Activated CD4-positive, alpha-beta T cell treated with anti-CD3 and anti-CD28 coated beads for 36 hours (primary cell): Measurements from ENCODE around the gene TWIST1. TPM values are rescaled to one million over a fixed set of nuclear protein-coding genes. Genes with fewer than 3 reads are reported as not detected.

Source experiments
- ATAC-seq: fragments of 200-7000 bp; cut with Tn5 transposase; one replicate; pipeline ENCODE4 v1.10.0; 2021; ENCODE audit warnings: mild to moderate bottlenecking, moderate library complexity
- CTCF ChIA-PET: fragments of 350-600 bp; sonication (Branson Sonifier 250); formaldehyde crosslinking; loops from one replicate; lab custom pipeline; 2021; ENCODE audit warnings: antibody characterized with exemption; lab: Charles Lee
- POLR2A ChIA-PET: fragments of 350-600 bp; sonication (Branson Sonifier 250); formaldehyde crosslinking; loops from one replicate; lab custom pipeline; 2021; ENCODE audit warnings: antibody characterized with exemption, inconsistent platforms; lab: Charles Lee
- DNase-seq: peaks from one replicate; pipeline ENCODE4 v3.0.0-alpha.2; 2020
- H3K27ac Mint-ChIP-seq: one replicate; pipeline ENCODE4 v1.8.0; 2021; ENCODE audit warnings: mixed read lengths
- H3K27me3 Mint-ChIP-seq: one replicate; pipeline ENCODE4 v1.8.0; 2021; ENCODE audit warnings: mixed read lengths
- H3K36me3 Mint-ChIP-seq: one replicate; pipeline ENCODE4 v1.8.0; 2021; ENCODE audit warnings: low read depth, mixed read lengths
- H3K4me1 Mint-ChIP-seq: one replicate; pipeline ENCODE4 v1.8.0; 2021; ENCODE audit warnings: mixed read lengths
- H3K4me3 Mint-ChIP-seq: one replicate; pipeline ENCODE4 v1.8.0; 2021; ENCODE audit warnings: mild to moderate bottlenecking, moderate library complexity, mixed read lengths
- H3K9me3 Mint-ChIP-seq: one replicate; pipeline ENCODE4 v1.8.0; 2021; ENCODE audit warnings: low read depth, mixed read lengths
- intact Hi-C, 2 experiments: fragments of 100-400 bp; cut with DNase I in 1 of 2; cut with micrococcal nuclease in 1 of 2; formaldehyde crosslinking; loops; one replicate each; pipeline versions ENCODE4 v1.14.2 to v1.15.1; 2022 to 2024; cut with DNase I, micrococcal nuclease
- total RNA-seq, 2 experiments: library from RNA; stranded (reverse); gene quantifications; one replicate each; pipeline ENCODE4 v1.2.3, GENCODE V29; 2021

The TWIST1 gene
- total RNA-seq, 2 experiments from 2014 or later = 1.2 TPM

DNA sequence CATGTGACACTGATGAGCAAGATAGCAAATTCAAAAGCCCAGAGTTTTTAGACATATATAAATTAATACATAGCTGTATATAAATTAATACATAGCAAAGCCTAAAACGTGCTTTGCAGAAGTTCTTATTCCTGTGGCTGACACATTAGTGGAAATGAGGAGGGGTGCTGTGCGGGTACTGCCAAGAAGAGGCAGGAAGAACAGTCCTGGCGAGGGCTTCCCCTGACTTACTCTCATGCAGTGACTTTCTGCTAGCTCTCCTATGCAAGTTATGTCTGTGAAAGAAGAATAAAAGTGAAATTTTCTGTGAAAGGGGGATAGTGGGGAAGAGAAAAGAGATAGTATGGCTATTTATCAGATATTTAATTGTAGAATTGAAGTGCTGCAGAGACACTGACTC is 27.6 kb downstream of the TWIST1 start:
- Mint-ChIP-seq H3K4me1 (no peaks in the 10 kb centered on the region), H3K27ac (no peak overlapping the region), H3K9me3 (no peaks in the 10 kb centered on the region), H3K36me3 (no peaks in the 10 kb centered on the region), H3K27me3 (no peaks in the 10 kb centered on the region), H3K4me3 (no peak overlapping the region)
- POLR2A ChIA-PET = no interaction called here
- ATAC-seq (no peak), DNase-seq (no peak)
- CTCF ChIA-PET = no interaction called here
- intact Hi-C loops = no loop called here

DNA sequence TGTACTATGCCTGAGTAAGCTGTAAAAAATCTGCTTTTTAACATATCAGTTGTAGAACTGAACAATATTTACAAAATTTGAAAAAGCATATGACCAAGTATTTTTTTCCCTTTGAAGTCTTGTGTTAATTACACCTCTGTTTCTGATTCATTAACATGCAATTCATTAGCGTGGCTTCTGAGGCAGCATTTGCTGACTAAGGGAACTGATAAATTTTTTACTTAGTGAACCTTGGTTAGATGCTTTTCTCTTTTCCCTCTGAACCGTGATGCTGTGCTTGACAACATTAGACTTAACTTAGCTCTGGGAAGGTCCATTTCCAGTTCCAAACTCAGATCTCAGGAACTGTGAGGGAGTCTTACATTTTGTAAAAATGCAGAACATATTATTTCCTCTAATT is 28.1 kb downstream of the TWIST1 start:
- H3K9me3 Mint-ChIP-seq = no peaks in the 10 kb centered on the region
- ChIA-PET CTCF (no interaction called here), POLR2A (no interaction called here)
- no peak overlapping the region for H3K27ac Mint-ChIP-seq
- intact Hi-C loops = no loop called here
- H3K36me3 Mint-ChIP-seq = no peaks in the 10 kb centered on the region
- ATAC-seq (no peak), DNase-seq (no peak)
- no peaks in the 10 kb centered on the region for H3K4me1 Mint-ChIP-seq
- H3K4me3 Mint-ChIP-seq = no peak overlapping the region
- H3K27me3 Mint-ChIP-seq = no peaks in the 10 kb centered on the region

DNA sequence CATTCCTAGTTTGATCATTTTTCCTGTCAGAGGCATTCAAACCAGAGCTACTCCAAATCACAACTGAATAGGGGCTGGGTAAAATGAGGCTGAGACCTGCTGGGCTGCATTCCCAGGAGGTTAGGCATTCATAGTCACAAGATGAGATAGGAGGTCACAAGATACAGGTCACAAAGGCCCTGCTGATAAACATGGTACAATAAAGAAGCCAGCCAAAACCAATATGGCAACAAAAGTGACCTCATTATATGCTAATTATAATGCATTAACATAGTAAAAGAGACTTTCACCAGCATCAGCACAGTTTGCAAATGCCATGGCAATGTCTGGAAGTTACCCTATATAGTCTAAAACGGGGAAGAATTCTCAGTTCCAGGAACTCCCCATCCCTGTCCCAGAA is 37.3 kb downstream of the TWIST1 start:
- Mint-ChIP-seq H3K27me3 (no peaks in the 10 kb centered on the region), H3K9me3 (peaks cover 4% of the 10 kb centered on the region), H3K4me3 (no peak overlapping the region), H3K27ac (no peak overlapping the region), H3K36me3 (no peaks in the 10 kb centered on the region), H3K4me1 (no peaks in the 10 kb centered on the region)
- DNase-seq (no peak), ATAC-seq (no peak)
- POLR2A ChIA-PET = no interaction called here
- intact Hi-C loops = no loop called here
- CTCF ChIA-PET = no interaction called here

DNA sequence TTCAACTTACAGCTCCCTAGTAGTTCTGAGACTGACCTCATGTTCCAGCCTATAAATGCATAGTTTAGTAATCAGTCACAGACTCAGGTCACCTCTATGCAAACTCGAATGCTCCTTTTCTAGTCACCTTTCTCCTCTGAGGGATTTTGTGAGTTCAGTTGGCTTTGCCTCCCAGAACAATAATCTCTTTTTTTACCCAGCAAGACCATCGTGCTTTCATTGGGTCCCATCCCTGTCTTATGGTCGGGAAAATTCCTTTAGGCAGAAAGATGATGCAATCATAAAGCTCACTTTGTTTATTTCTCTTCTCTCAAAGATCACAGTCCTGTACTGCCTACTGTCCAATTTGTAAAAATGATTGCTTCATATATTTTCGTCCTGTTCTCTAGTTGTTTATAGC is 38.4 kb downstream of the TWIST1 start:
- no peaks in the 10 kb centered on the region for H3K36me3 Mint-ChIP-seq
- H3K4me1 Mint-ChIP-seq = no peaks in the 10 kb centered on the region
- H3K27me3 Mint-ChIP-seq = no peaks in the 10 kb centered on the region
- ChIA-PET CTCF (no interaction called here), POLR2A (no interaction called here)
- ATAC-seq (no peak), DNase-seq (no peak)
- intact Hi-C loops = no loop called here
- H3K9me3 Mint-ChIP-seq = peaks cover 4% of the 10 kb centered on the region
- no peak overlapping the region for H3K4me3 Mint-ChIP-seq
- H3K27ac Mint-ChIP-seq = no peak overlapping the region

DNA sequence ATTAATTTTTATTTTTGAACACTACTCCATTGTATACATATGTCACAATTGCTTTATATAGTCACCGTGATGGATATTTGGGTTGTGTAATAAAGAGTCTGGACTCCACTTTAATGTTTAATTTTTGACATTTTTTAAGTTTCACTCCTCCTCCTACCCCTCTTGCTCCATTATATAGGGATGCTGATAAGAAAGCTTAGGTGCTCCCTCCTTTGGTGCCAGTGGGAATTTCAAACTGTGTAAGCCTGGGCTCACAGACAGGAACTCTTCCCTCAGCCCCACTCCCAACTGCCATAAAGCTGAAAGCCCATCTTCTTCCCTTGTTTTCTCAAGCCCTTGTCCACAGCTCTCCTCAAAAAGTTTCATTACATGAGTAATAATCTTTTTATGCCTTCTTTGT is 47.6 kb downstream of the TWIST1 start:
- ChIA-PET CTCF (no interaction called here), POLR2A (no interaction called here)
- no peaks in the 10 kb centered on the region for H3K9me3 Mint-ChIP-seq
- no peaks in the 10 kb centered on the region for H3K36me3 Mint-ChIP-seq
- intact Hi-C loops = no loop called here
- H3K27ac Mint-ChIP-seq = no peak overlapping the region
- no peak overlapping the region for H3K4me3 Mint-ChIP-seq
- no peak for DNase-seq
- H3K27me3 Mint-ChIP-seq = no peaks in the 10 kb centered on the region
- no peak for ATAC-seq
- no peaks in the 10 kb centered on the region for H3K4me1 Mint-ChIP-seq

DNA sequence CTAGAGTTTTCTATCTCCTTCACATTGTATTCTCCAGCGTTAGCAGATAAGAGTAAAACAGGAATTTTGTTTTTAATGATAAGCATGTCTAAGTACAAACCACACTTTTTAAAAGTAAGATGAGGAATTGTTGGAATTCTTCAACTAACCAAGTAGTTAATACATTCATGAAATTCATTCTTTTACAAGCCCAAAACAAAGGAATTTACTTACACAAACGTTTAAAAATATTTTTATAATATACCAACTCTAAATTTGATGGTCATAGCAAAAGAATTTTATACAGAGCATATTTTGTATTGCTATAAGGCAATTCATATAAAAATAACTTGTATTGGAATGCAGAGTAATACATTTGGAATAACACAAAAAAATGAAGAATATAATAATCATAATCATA is 51.3 kb downstream of the TWIST1 start:
- Mint-ChIP-seq H3K27ac (no peak overlapping the region), H3K4me3 (no peak overlapping the region), H3K4me1 (no peaks in the 10 kb centered on the region), H3K9me3 (peaks cover 4% of the 10 kb centered on the region), H3K27me3 (no peaks in the 10 kb centered on the region), H3K36me3 (no peaks in the 10 kb centered on the region)
- DNase-seq = no peak
- intact Hi-C loops = no loop called here
- no peak for ATAC-seq
- ChIA-PET CTCF (no interaction called here), POLR2A (no interaction called here)

Other genes starting within 250 kb of the TWIST1 start
- gene FERD3L, start 27.8 kb upstream of the TWIST1 start, total RNA-seq = not detected